GM12874 (cell line): ENCODE data around the gene KRTAP10-11.

Experiments used
- TF ChIP-seq, protein P1 (sequence below): IDR thresholded peaks from 2 replicates; pipeline ENCODE4 v1.5.1; 2011; ENCODE audit warnings: low read depth, mild to moderate bottlenecking, control low read depth, low read length, moderate library complexity; ENCODE audit not compliant: insufficient read depth

The KRTAP10-11 gene

DNA sequence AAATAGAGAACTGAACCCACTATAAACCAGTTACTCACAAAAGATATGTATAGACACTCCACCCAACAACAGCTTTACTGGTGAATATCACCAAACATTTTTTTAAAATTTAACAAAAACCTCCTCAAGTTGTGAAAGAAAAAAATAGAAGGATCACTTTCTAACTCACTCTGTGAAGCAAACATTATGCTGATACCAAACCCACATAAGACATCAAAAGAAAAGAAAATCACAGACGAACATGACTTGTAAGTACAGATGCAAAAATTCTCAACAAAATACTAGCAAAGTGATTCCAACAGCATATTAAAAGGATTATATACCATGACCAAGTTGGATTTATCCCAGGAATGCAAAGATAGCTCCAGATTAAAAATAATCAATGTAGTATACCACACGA, 45.5 kb downstream of the KRTAP10-11 start:
- TF ChIP-seq, protein P1, sequence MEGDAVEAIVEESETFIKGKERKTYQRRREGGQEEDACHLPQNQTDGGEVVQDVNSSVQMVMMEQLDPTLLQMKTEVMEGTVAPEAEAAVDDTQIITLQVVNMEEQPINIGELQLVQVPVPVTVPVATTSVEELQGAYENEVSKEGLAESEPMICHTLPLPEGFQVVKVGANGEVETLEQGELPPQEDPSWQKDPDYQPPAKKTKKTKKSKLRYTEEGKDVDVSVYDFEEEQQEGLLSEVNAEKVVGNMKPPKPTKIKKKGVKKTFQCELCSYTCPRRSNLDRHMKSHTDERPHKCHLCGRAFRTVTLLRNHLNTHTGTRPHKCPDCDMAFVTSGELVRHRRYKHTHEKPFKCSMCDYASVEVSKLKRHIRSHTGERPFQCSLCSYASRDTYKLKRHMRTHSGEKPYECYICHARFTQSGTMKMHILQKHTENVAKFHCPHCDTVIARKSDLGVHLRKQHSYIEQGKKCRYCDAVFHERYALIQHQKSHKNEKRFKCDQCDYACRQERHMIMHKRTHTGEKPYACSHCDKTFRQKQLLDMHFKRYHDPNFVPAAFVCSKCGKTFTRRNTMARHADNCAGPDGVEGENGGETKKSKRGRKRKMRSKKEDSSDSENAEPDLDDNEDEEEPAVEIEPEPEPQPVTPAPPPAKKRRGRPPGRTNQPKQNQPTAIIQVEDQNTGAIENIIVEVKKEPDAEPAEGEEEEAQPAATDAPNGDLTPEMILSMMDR = no peak

DNA sequence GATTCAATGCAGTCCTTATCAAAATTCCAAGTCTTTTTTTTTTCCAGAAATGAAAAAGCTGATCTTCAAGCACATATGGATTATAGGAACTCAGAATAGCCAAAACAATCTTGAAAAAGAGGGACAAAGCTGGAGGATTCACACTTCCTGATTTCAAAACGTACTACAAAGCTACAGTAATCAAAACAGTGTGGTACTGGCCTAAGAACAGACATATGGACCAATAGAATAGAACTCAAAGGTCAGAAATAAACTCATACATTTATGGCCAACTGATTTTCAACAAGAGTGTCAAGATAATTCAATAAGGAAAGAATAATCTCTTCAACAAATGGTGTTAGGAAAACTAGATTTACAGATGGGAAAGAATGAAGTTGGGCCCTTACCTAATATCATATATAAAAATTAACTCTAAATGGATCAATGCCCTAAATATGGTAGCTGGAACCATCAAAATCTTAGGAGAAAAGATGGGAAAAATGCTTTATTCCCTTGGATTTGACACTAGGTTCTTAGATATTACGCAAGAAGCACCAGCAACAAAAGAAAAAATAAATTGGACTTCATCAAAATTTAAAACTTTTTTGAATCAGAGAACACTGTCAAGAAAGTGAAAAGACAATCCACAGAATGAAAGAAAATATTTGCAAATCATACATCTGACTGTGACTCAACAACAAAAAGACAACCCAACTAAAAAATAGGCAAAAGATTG, 46.7 kb downstream of the KRTAP10-11 start:
- TF ChIP-seq, protein P1 = no peak

DNA sequence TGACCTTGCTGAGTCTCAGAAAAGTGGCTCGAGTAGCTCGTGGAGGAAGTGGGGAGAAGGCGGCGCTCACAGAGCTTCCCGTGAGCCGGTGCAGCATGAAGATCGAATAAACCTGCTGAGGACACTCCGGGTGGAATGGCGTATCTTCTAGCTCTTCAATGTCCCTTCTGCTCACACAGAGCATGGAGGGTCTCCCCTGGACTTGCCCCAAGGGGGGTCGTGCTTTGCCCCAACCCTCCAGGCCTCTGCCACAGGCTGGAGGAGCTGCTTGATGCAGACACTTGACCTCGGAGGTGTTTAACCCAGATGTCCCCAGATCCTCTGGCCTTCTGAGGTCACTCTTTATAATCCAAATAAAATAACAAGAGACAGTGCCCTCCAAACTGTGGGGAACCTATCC, 48.6 kb downstream of the KRTAP10-11 start:
- TF ChIP-seq, protein P1 = no peak

DNA sequence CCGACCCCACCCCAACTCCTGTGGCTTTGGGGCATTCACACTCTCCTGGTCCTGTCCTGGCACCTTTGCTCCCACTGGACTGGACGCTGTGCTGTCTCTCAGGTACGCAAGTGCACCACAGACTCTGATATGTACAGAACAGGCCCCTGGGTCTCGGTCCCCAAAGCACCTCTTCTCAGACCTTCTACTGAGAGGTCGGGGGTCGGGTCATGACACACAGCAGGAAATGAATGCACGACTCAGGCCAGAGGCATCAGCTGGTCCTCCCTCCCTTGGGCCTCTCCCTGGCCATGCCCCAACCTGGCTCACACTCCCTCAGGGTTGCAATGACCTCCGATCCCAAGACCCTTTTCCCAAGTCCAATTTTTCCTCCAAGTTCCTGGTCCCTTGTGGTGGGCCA, 49.0 kb downstream of the KRTAP10-11 start:
- TF ChIP-seq, protein P1 = no peak

DNA sequence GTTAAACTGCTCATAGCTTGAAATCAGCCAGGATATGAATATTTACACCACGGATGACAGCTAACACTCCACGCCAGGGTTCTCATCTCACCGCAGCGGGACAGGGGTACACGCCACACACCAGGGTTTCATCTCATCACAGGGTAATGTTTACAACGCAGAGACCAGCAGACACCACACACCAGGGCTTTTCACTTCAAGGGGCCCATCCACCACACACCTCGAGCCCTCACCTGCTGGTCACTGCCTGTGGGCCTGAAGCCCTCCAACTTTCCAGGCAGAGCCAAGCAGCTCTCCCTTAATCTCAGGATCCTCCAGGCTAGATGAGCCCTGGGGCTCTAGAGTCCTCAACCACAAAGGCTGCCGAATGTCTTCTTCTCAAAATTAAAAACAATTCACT, 49.4 kb downstream of the KRTAP10-11 start:
- TF ChIP-seq, protein P1 = no peak

DNA sequence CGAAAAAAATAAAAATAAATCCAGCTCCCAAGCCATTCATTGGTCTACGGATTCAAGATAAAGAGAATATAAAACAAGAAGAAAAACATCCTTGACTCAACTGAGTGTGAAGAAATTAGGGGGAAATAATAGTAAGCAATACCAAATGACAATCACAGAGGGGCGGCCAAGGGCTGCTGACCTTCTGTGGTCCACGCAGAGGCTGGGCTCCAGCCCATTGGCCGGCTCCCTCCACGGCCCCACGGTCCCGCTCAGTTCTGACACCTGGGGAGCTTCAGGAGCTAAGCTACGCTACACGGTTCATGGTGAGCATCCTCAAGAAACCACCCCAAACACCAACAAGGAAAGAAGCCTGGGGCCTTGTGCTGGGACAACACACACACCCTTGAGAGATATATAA, 50.4 kb downstream of the KRTAP10-11 start:
- TF ChIP-seq, protein P1 = no peak
